GM12872 (cell line): ENCODE data around the gene CCM2L.
A peak's percentile ranks its signal among the peaks of the same experiment; 100 is the strongest.

Experiments used
- CTCF ChIP-seq: IDR thresholded peaks from 3 replicates; pipeline ENCODE4 v1.5.1; 2011; ENCODE audit warnings: low read depth, mild to moderate bottlenecking, low read length, moderate library complexity; ENCODE audit not compliant: insufficient read depth

CCM2L gene

DNA sequence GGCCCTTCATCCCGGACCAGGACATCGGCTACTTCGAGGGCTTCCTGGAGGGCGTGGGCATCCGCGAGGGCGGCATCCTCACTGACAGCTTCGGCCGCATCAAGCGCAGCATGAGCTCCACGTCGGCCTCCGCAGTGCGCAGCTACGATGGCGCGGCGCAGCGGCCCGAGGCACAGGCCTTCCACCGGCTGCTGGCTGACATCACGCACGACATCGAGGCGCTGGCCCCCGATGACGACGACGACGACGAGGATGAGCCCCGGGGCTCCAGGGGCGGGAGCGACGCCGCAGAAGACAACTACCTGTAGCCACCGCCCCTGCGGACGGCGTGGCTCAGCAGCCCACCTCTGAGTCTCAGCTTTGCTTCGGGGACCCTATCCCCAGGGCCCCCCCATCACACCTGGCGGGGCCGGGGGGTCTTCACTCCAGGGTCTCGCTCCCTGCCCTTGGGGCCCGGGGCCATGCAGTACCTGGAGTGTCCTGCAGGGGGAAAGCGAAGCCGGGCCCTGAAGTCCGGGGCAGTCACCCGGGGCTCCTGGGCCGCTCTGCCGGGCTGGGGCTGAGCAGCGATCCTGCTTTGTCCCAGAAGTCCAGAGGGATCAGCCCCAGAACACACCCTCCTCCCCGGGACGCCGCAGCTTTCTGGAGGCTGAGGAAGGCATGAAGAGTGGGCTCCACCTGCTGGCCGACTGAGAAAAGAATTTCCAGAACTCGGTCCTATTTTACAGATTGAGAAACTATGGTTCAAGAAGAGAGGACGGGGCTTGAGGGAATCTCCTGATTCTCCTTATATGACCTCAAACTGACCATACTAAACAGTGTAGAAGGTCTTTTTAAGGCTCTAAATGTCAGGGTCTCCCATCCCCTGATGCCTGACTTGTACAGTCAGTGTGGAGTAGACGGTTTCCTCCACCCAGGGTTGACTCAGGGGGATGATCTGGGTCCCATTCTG lies 21.0 kb downstream of the CCM2L start:
- TF ChIP-seq CTCF: peak; percentile 93

DNA sequence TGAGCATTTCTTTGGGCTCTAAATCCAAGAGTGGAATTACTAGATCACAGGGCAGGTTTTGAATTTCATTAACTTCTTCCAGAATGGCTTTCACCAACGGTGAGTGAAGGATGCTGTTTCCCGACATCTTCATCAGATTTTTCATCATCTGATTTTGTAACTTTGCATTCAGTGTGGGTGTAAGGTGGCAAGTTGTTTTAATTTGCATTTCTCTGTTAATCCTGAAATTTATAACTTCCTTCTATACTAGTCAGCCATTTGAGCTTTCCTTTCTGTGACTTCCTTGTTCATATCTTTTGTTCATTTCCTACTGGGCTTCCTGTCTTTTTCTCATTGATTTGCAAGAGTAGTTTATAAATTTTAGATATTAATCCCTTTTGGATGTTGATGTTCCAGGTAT lies 23.1 kb downstream of the CCM2L start:
- no peak for TF ChIP-seq CTCF

DNA sequence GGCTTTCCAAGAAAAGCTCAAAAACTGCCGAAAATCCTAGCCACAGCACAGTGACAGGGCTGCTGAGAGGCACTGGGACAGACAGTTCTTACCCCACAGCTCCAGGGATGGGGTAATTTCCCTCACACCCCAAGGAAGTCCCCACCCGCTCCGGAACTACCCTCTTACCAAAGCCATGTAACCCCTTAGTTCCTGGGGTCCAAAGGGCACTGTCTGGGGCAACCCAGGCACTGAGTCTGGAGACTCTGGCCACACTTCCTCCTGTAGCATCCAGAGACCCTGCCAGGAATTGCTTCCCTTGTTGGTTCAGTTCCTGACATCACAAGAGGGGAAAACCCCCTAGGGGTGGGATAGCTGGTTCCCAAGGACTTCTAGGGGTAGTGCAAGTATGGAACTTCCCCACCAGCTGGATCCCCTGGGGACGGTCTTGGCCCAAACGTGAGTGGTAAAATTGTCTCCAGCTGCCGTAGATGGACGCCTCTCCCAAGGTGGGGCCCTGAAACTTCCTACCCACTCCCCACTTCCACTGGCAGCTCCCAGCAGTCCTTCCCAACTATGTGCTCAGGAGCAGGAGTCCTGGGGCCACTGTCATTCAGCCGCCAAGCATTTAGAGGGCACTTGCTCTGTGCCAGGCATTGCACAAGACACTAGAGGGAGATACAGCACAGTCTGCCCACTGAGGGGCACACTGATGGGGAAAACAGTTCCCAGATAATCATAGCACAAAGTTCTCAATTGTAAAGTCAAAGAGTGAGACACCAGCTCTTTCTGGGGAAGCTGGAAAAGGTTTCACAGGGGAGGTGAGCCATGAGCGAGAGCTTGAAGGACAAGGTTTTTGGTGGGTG lies 24.6 kb downstream of the CCM2L start:
- peak; percentile 59 for TF ChIP-seq CTCF

- TF ChIP-seq CTCF: no peak
Measured at GRCh38 chr20:32035426-32035779, 25.2 kb downstream of the CCM2L start.

DNA sequence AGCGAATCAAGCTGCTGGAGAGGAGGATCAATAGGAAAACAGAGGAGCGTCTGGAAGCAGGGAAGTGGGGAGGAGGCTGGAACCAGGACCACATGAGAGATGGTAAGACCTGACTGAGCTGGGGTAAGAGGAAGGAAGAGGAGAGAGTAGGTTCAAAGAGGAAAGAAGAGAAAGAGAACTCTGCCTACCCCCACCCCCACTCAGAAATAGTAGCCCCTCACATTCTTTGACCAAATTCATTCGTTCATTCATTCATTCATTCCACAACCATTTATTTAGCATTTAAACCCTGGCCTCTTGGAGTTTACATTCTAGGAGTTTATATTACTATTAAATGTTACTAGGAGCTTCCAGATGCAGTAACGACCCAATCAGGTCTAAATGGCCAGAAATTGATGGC lies 26.0 kb downstream of the CCM2L start:
- no peak for TF ChIP-seq CTCF

DNA sequence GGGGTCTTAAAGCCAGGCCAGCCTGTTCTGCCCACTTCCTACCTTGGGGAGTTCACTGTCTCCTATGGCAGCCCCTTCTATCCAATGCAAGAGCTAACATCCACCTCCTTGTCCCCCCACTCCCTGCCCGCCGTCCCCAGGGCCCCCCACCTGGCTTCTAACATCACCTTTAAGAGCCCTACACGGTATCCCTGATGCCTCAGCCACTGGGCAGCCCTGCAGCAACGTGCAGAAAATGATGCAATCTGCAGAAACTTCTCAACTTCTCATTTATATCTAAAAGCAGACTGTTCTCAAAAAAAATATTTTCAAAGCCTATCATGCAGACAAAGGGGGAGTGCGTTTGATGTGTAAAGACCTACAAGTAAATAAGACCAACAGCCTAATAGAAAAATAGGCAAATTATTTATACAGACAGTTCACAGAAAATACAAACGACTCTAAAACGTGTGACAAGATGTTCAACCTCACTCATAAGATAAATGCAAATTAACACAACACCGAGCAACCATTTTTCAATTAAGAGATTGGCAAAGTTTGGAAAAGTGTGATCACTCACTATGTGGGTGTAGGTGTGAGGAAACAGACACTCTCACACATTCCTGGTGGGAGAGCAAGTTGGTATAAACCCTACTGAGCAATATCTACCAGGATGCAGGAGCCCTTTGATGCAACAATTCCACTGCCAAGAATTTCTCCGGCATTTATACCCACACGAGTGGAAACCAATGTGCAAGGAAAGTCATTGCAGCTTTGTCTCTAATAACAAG lies 26.7 kb downstream of the CCM2L start:
- no peak for TF ChIP-seq CTCF

- TF ChIP-seq CTCF: no peak
Measured at GRCh38 chr20:32037929-32038328, 27.7 kb downstream of the CCM2L start.
